ENCODE measurements around the gene DTX3L.
A peak's percentile ranks its signal among the peaks of the same experiment; 100 is the strongest.

DTX3L gene

GRCh38 chr3:122564155-122564912 lies at the start of gene DTX3L, which contains the start of gene PARP9:
Gene DTX3L (plus strand): TSS chr3:122564338. CDS start chr3:122564427, 89 bp downstream.
Gene PARP9 (minus strand): TSS chr3:122564300. CDS start chr3:122559620, 4,680 bp downstream.
- DNase-seq (ENCODE audit: low spot score) = peak; percentile 84

- no peak for DNase-seq (ENCODE audit: low spot score)
Observed at GRCh38 chr3:122515020-122515468, 49.1 kb upstream of the DTX3L start.

- no peak for DNase-seq (ENCODE audit: low spot score)
Observed at GRCh38 chr3:122515870-122516269, 48.3 kb upstream of the DTX3L start.

GRCh38 chr3:122516846-122517360 lies 47.2 kb upstream of the DTX3L start:
- no peak for DNase-seq (ENCODE audit: low spot score)

GRCh38 chr3:122519693-122520092 lies 44.4 kb upstream of the DTX3L start:
- DNase-seq (ENCODE audit: low spot score) = no peak

- DNase-seq (ENCODE audit: low spot score) = no peak
Observed at GRCh38 chr3:122520861-122521260, 43.3 kb upstream of the DTX3L start.

GRCh38 chr3:122523317-122523716 lies 40.8 kb upstream of the DTX3L start:
- DNase-seq (ENCODE audit: low spot score) = no peak

GRCh38 chr3:122530164-122530563 lies 34.0 kb upstream of the DTX3L start:
- DNase-seq (ENCODE audit: low spot score) = no peak

GRCh38 chr3:122533480-122533879 lies 30.7 kb upstream of the DTX3L start:
- DNase-seq (ENCODE audit: low spot score) = no peak

- DNase-seq (ENCODE audit: low spot score) = no peak
Observed at GRCh38 chr3:122533931-122534334, 30.2 kb upstream of the DTX3L start.

- DNase-seq (ENCODE audit: low spot score) = no peak
Observed at GRCh38 chr3:122535964-122536631, 28.0 kb upstream of the DTX3L start.

GRCh38 chr3:122536632-122537001 lies 27.5 kb upstream of the DTX3L start:
- no peak for DNase-seq (ENCODE audit: low spot score)

- no peak for DNase-seq (ENCODE audit: low spot score)
Observed at GRCh38 chr3:122538956-122539490, 25.1 kb upstream of the DTX3L start.

GRCh38 chr3:122546151-122546550 lies 18.0 kb upstream of the DTX3L start:
- no peak for DNase-seq (ENCODE audit: low spot score)

- no peak for DNase-seq (ENCODE audit: low spot score)
Observed at GRCh38 chr3:122548076-122548475, 16.1 kb upstream of the DTX3L start.

GRCh38 chr3:122548619-122549018 lies 15.5 kb upstream of the DTX3L start:
- no peak for DNase-seq (ENCODE audit: low spot score)

- DNase-seq (ENCODE audit: low spot score) = no peak
Observed at GRCh38 chr3:122553171-122553570, 11.0 kb upstream of the DTX3L start.

GRCh38 chr3:122555275-122556071 lies 8.7 kb upstream of the DTX3L start:
- DNase-seq (ENCODE audit: low spot score) = no peak

- no peak for DNase-seq (ENCODE audit: low spot score)
Observed at GRCh38 chr3:122557356-122557755, 6.8 kb upstream of the DTX3L start.

GRCh38 chr3:122558605-122559004 lies 5.5 kb upstream of the DTX3L start:
- DNase-seq (ENCODE audit: low spot score) = no peak

GRCh38 chr3:122559906-122560305 lies 4.2 kb upstream of the DTX3L start:
- no peak for DNase-seq (ENCODE audit: low spot score)

- peak; percentile 74 for DNase-seq (ENCODE audit: low spot score)
Observed at GRCh38 chr3:122560680-122561079, 3.5 kb upstream of the DTX3L start.

Data from hematopoietic multipotent progenitor cell treated with erythropoietin and hydrocortisone succinate and interleukin-3 and kit ligand, for 15 days (in vitro differentiated cells).